Thyroid gland (tissue), 4 donors: ENCODE data around the gene SLC5A11. TPM values are rescaled to one million over a fixed set of nuclear protein-coding genes. Genes with fewer than 3 reads are reported as not detected.
"Not testable (repeated sequence)": the region's sequence is repeated elsewhere in the genome, so short reads cannot be mapped to it uniquely, and the experiment has no call there.

Source experiments
- DNase-seq, 2 donors: peaks; one replicate each; pipeline ENCODE4 v3.0.0-alpha.2; 2019
- H3K27ac ChIP-seq, 3 donors: fragments of 200-600 bp; sonication (generic); 1 replicate in 2 of 3; 2 replicates in 1 of 3; pipeline ENCODE4 v1.5.1; 2016 to 2019; ENCODE audit warnings: mild to moderate bottlenecking in 1 of 3, moderate library complexity in 1 of 3
- H3K27me3 ChIP-seq: fragments of 200-600 bp; sonication (generic); one replicate; pipeline ENCODE4 v1.5.1; 2019
- H3K36me3 ChIP-seq, 2 donors: fragments of 200-600 bp; sonication (generic); one replicate each; pipeline ENCODE4 v1.5.1; 2016 to 2019
- H3K4me1 ChIP-seq, 2 donors: fragments of 200-600 bp; sonication (generic); one replicate each; pipeline ENCODE4 v1.5.1; 2017 to 2019
- H3K4me3 ChIP-seq, 3 donors: fragments of 200-600 bp; sonication (generic); replicated peaks in 1 of 3; 1 replicate in 2 of 3; 2 replicates in 1 of 3; pipeline ENCODE4 v1.5.1; 2016; ENCODE audit warnings: mild to moderate bottlenecking in 1 of 3
- H3K9me3 ChIP-seq: fragments of 200-600 bp; sonication (generic); one replicate; pipeline ENCODE4 v1.5.1; 2017
- POLR2A ChIP-seq, 2 donors: fragments of 450-650 bp; IDR thresholded peaks; one replicate each; pipeline ENCODE4 v1.6.1; 2017; ENCODE audit warnings: antibody characterized with exemption in 2 of 2, mild to moderate bottlenecking in 2 of 2, moderate library complexity in 1 of 2
- WGBS, 2 donors: methylation state at CpG; one replicate each; pipeline ENCODE4 v1.1.5; 2017; 5-methylcytosine and 5-hydroxymethylcytosine counted together
- intact Hi-C: fragments of 100-400 bp; cut with DNase I; formaldehyde crosslinking; loops from one replicate; pipeline ENCODE4 v1.15.1; 2023
- total RNA-seq, 4 donors: library from RNA; depleted of rRNA; stranded (reverse); fragments of >200 nt; gene quantifications; one replicate each; pipeline ENCODE4 v1.2.3, GENCODE V29; 2016
- TF ChIP-seq, protein P1 (sequence below), 6 experiments: fragments of 200-600 bp in 3 of 6; fragments of 450-650 bp in 3 of 6; sonication (generic) in 3 of 6; IDR thresholded peaks; one replicate each; pipeline ENCODE4 v1.5.1; 2016 to 2019; ENCODE audit warnings: antibody characterized with exemption in 6 of 6, mild to moderate bottlenecking in 2 of 6, inconsistent platforms in 1 of 6, moderate library complexity in 1 of 6

SLC5A11 gene
- total RNA-seq, 4 donors from 2014 or later, result 0.22 TPM; not detected in 3

DNA sequence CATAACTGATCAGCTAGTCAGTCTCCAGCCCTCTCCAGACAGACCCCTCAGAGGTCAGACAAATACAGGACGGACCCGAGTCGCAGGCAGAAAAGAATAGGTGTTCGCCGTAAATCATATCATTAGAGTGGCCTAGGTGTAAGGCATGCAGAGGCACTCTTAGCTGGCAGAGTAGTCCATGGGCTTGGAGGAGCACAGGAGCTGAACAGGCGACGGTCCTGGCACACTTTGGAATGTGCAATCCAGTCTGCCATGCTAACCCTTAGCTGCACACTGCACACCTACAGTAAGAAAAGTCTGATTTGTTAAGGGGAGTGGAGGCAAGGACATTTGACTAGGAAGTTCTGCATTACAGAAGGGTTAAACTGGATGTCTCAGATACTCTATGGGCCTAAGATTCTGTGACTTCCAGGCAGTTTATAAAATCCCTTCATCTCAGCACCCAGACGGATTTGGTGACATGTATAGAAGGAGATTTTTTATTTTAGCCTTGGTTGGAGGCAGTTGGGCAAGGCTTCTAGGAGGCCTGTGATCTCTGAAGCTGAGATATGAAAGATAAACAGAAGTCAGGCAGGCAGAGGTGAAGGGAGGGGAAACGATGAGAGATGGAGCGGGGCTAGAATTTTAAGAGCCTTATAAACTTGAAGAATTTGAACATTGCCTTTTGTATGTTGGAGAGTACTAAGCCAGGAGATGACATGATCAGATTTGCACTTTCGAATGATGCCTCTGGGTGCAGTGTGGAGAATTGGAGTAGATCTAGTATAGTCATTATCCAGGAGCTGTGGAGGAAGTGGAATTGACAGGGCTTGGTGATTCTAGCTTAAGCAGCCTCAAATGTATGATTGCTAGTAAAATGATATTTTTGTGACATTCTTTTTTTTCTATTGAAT lies 34.6 kb upstream of the SLC5A11 start:
- WGBS, 2 donors, result 71 to 72% methylated on average over 11 of the region's 11 CpGs
- intact Hi-C loops, result no loop called here
- DNase-seq, result no peak
- Histone ChIP-seq H3K27ac (no peak overlapping the region), H3K27me3 (no peaks in the 10 kb centered on the region), H3K4me1 (peaks cover 9 to 12% of the 10 kb centered on the region in 2 donors), H3K4me3 (no peak overlapping the region), H3K36me3 (peaks cover 70 to 82% of the 10 kb centered on the region in 2 donors), H3K9me3 (no peaks in the 10 kb centered on the region)
- no peak for TF ChIP-seq POLR2A (IDR thresholded peaks at IDR 0.05)
- TF ChIP-seq, protein P1, sequence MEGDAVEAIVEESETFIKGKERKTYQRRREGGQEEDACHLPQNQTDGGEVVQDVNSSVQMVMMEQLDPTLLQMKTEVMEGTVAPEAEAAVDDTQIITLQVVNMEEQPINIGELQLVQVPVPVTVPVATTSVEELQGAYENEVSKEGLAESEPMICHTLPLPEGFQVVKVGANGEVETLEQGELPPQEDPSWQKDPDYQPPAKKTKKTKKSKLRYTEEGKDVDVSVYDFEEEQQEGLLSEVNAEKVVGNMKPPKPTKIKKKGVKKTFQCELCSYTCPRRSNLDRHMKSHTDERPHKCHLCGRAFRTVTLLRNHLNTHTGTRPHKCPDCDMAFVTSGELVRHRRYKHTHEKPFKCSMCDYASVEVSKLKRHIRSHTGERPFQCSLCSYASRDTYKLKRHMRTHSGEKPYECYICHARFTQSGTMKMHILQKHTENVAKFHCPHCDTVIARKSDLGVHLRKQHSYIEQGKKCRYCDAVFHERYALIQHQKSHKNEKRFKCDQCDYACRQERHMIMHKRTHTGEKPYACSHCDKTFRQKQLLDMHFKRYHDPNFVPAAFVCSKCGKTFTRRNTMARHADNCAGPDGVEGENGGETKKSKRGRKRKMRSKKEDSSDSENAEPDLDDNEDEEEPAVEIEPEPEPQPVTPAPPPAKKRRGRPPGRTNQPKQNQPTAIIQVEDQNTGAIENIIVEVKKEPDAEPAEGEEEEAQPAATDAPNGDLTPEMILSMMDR (IDR thresholded peaks at IDR 0.05), result no peak

DNA sequence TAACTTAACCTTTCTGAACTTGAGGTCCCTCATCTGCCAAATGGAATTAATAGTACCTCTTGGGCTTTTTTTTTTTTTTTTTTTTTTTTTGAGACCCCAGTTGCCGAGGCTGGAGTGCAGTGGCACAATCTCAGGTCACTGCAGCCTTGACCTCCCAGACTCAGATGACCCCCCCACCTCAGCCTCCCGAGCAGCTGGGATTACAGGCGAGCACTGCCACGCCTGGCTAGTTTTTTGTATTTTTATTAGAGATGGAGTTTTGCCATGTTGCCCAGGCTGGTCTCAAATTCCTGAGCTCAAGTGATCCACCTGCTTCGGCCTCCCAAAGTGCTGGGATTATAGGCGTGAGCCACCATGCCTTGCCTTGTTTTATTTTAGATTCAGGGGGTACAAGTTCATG lies 33.0 kb upstream of the SLC5A11 start:
- H3K27me3 ChIP-seq, intact Hi-C loops, H3K9me3 ChIP-seq, H3K27ac ChIP-seq, H3K4me3 ChIP-seq: not testable (repeated sequence)
- DNase-seq, result peak; percentile 53 to 57
- Histone ChIP-seq H3K36me3 (peaks cover 71 to 79% of the 10 kb centered on the region in 2 donors), H3K4me1 (peaks cover 9 to 12% of the 10 kb centered on the region in 2 donors)
- 58 to 67% methylated on average over 6 of the region's 6 CpGs for WGBS, 2 donors

DNA sequence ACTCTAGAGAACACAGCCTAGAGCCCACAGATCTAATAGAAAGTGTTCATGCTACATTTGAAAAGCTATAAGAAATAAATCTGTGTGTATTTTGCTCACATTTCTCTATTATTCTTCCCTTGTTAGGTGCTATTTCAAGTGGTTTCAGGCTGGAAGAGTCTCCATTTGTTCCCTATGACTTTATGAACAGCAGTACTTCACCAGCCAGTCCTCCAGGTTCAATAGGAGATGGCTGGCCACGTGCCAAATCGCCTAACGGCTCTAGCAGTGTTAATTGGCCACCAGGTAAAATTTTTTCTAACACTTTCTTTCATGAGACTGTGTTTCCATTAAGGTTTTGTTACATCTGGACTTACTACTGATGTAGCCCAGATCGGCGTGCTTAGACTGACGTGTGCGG lies 30.7 kb upstream of the SLC5A11 start:
- Histone ChIP-seq H3K36me3 (peaks cover 62% of the 10 kb centered on the region in 2 donors), H3K27me3 (no peaks in the 10 kb centered on the region), H3K4me1 (peaks cover 9 to 18% of the 10 kb centered on the region in 2 donors), H3K27ac (no peak overlapping the region), H3K9me3 (no peaks in the 10 kb centered on the region), H3K4me3 (no peak overlapping the region)
- TF ChIP-seq, protein P1 (IDR thresholded peaks at IDR 0.05), result no peak
- TF ChIP-seq POLR2A (IDR thresholded peaks at IDR 0.05), result no peak
- DNase-seq, result no peak
- WGBS, 2 donors, result 84 to 86% methylated on average over 7 of the region's 7 CpGs
- intact Hi-C loops, result no loop called here

DNA sequence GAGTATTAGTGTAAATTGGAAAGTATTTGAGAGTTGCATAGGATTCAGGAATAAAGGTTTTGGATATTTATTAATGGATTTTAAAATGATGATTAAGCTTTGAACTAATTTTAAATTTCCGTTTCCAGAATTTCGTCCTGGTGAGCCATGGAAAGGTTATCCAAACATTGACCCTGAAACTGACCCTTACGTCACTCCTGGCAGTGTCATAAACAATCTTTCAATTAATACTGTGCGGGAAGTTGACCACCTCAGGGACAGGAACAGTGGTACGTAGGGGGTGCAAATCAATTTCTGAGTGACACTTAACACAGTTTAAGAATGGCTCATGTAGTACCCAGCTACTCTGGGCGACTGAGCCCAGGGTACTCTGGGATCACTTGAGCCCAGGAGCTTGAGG lies 29.1 kb upstream of the SLC5A11 start:
- Histone ChIP-seq H3K4me1 (peaks cover 9 to 20% of the 10 kb centered on the region in 2 donors), H3K9me3 (no peaks in the 10 kb centered on the region), H3K27me3 (no peaks in the 10 kb centered on the region), H3K4me3 (no peak overlapping the region), H3K27ac (no peak overlapping the region), H3K36me3 (peaks cover 64 to 68% of the 10 kb centered on the region in 2 donors)
- TF ChIP-seq POLR2A (IDR thresholded peaks at IDR 0.05), result no peak
- TF ChIP-seq, protein P1 (IDR thresholded peaks at IDR 0.05), result no peak
- 77 to 84% methylated on average over 6 of the region's 6 CpGs for WGBS, 2 donors
- no peak for DNase-seq
- intact Hi-C loops, result no loop called here

DNA sequence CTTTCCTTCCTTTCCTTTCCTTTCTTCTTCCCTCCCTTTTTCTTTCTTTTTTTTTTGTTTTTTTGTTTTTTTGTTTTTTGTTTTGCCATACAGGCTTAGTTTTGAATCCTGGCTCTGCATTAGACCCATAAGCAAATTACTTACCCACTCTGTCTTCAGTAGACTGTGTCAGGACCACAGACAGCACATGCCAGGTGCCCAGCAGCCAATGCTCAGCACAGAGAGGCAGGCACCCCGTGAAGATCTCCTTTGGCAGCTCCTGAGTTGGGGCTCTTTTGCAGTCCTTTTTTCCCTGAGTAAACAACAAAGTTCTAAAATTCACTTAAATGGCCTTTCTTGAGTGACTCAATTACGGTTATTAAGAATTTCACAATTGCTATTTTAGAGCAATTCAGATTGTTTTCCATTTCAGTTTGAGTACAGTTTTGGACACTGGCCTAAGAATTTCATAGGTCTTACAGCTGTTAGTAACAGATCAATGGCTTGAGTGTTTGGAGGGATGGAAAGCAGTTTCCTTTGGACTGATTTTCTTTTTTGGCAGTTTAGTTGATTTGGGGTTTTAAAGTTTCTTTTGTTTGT lies 26.2 kb upstream of the SLC5A11 start:
- intact Hi-C loops, result no loop called here
- 19 to 22% methylated on average over 2 of the region's 2 CpGs for WGBS, 2 donors
- H3K27ac ChIP-seq, result peak overlapping the region in 1 of 3 donors; percentile 34

More for the DNA sequence above, 26.2 kb upstream of the SLC5A11 start:
- Histone ChIP-seq H3K4me1 (peaks cover 0 to 8% of the 10 kb centered on the region in 2 donors), H3K4me3 (no peak overlapping the region), H3K9me3 (no peaks in the 10 kb centered on the region), H3K27me3 (no peaks in the 10 kb centered on the region), H3K36me3 (peaks cover 68 to 80% of the 10 kb centered on the region in 2 donors)
- TF ChIP-seq, protein P1 (IDR thresholded peaks at IDR 0.05), result no peak
- no peak for TF ChIP-seq POLR2A (IDR thresholded peaks at IDR 0.05)
- DNase-seq, result peak; percentile 65 to 72
